Osteocyte (in vitro differentiated cells): ENCODE results near the gene CETP. TPM values are rescaled to one million over a fixed set of nuclear protein-coding genes. Genes with fewer than 3 reads are reported as not detected.

Source experiments
- DNase-seq: peaks from one replicate; pipeline ENCODE4 v3.0.0; 2021; ENCODE audit warnings: mixed read lengths; ENCODE audit not compliant: unreplicated experiment; ENCODE audit errors: extremely low spot score
- H3K27ac Mint-ChIP-seq: one replicate; pipeline ENCODE4 v1.8.0; 2021; ENCODE audit warnings: mild to moderate bottlenecking, mixed read lengths; ENCODE audit not compliant: unreplicated experiment
- H3K27me3 Mint-ChIP-seq: one replicate; pipeline ENCODE4 v1.8.0; 2021; ENCODE audit warnings: mixed read lengths; ENCODE audit not compliant: unreplicated experiment
- H3K36me3 Mint-ChIP-seq: one replicate; pipeline ENCODE4 v1.8.0; 2021; ENCODE audit warnings: mixed read lengths; ENCODE audit not compliant: unreplicated experiment
- H3K4me1 Mint-ChIP-seq: one replicate; pipeline ENCODE4 v1.8.0; 2021; ENCODE audit warnings: mixed read lengths; ENCODE audit not compliant: unreplicated experiment
- H3K4me3 Mint-ChIP-seq: one replicate; pipeline ENCODE4 v1.8.0; 2021; ENCODE audit warnings: mild to moderate bottlenecking, moderate library complexity, mixed read lengths; ENCODE audit not compliant: unreplicated experiment
- H3K9me3 Mint-ChIP-seq: one replicate; pipeline ENCODE4 v1.8.0; 2021; ENCODE audit warnings: mixed read lengths; ENCODE audit not compliant: unreplicated experiment
- total RNA-seq: library from RNA; stranded (reverse); gene quantifications from 2 replicates; pipeline ENCODE4 v1.2.1, GENCODE V29; 2021
- TF ChIP-seq, protein P1 (sequence below): fragments of 200-600 bp; sonication (generic); IDR thresholded peaks from 2 replicates; pipeline ENCODE4 v1.5.0; 2021; ENCODE audit warnings: antibody characterized with exemption, mild to moderate bottlenecking, moderate library complexity

CETP gene
- total RNA-seq, 1 donor from 2014 or later = not detected

DNA sequence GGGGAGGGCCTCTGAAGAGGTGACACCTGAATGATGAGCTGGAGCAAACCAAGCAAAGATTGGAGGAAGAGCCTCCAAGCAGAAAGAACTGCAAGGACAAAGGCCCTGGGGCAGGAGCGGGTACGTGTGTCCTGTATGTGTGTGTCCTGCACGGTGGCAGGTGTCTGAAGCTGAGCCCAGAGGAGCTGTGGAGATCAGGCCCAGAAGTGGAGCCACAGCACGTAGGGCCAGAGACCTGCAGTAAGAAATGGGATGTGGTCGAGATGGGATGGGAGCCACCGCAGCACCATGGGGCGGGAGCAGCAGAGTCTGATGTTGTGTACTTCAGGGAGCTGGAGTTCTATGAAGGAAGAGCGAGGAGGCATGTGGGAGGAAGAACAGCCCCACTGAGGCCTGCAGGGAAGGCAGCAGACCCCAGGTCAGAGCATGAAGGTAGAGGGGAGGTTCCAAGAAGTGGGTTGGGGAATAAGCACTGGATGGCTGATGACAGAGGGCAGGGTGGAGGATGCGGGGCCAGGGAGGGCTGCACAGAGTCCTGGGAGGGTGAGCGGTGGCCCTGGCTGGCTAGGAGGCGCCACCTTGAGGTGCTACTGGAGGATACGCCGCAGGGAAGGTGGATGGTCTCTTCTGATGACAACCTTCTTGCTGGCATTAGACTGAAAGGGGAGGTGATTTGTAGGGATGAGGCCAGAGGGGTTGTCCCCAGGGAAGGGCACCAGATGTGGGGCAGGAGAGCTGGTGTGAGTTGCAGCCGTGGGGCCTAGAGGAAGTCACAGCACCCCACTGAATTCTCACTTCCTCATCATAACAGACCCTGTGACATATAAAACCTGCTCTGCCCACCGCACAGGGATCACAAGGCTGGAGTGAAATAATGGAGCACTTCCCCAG is 10.6 kb upstream of the CETP start:
- H3K4me3 Mint-ChIP-seq = no peak overlapping the region
- no peaks in the 10 kb centered on the region for H3K9me3 Mint-ChIP-seq
- H3K4me1 Mint-ChIP-seq = peaks cover 11% of the 10 kb centered on the region
- TF ChIP-seq, protein P1, sequence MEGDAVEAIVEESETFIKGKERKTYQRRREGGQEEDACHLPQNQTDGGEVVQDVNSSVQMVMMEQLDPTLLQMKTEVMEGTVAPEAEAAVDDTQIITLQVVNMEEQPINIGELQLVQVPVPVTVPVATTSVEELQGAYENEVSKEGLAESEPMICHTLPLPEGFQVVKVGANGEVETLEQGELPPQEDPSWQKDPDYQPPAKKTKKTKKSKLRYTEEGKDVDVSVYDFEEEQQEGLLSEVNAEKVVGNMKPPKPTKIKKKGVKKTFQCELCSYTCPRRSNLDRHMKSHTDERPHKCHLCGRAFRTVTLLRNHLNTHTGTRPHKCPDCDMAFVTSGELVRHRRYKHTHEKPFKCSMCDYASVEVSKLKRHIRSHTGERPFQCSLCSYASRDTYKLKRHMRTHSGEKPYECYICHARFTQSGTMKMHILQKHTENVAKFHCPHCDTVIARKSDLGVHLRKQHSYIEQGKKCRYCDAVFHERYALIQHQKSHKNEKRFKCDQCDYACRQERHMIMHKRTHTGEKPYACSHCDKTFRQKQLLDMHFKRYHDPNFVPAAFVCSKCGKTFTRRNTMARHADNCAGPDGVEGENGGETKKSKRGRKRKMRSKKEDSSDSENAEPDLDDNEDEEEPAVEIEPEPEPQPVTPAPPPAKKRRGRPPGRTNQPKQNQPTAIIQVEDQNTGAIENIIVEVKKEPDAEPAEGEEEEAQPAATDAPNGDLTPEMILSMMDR = peak; percentile 75
- peaks cover 7% of the 10 kb centered on the region for H3K36me3 Mint-ChIP-seq
- peak overlapping the region; percentile 1 for H3K27ac Mint-ChIP-seq
- H3K27me3 Mint-ChIP-seq = no peaks in the 10 kb centered on the region
- DNase-seq = no peak

DNA sequence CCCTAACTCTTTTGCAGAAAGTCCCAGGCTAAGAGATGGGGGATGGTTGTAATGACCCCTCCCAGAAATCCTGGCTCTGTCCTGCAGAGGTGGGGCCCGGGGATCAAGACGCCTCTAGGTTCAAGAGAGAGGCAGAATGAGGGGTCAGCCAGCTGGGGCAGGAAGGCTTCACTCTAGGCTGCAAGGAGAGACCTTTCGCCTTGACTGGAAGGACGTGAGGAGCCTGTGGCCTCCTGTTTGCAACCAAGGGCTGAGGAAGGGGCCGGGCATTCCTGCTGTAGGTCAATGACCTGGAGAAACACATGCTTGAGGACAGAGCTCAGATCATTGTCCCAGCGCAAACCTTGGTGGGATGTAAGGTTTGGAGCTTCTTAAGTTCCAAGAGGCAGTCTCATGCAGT is 8.7 kb upstream of the CETP start:
- TF ChIP-seq, protein P1 = no peak
- DNase-seq = no peak
- Mint-ChIP-seq H3K27ac (no peak overlapping the region), H3K36me3 (no peaks in the 10 kb centered on the region), H3K4me3 (no peak overlapping the region), H3K9me3 (no peaks in the 10 kb centered on the region), H3K4me1 (peaks cover 5% of the 10 kb centered on the region), H3K27me3 (no peaks in the 10 kb centered on the region)

DNA sequence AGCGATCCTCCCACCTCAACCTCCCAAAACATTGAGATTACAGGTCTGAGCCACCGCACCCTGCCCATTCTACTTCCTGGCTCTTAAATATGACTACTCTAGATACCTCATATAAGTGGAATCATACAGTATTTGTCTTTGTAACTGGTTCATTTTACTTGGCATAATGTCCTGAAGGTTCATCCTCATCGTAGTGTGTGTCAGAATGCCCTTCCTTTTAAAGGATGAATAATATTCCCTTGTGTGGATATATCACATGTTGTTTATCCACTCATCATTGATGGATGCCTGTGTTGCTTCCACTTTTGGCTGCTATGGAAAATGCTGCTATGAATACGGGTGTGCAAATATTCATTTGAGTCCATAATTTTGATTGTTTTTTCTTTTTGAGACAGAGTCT is 5.7 kb upstream of the CETP start:
- DNase-seq = no peak
- no peaks in the 10 kb centered on the region for H3K9me3 Mint-ChIP-seq
- H3K4me1 Mint-ChIP-seq = peaks cover 8% of the 10 kb centered on the region
- H3K36me3 Mint-ChIP-seq = no peaks in the 10 kb centered on the region
- H3K27ac Mint-ChIP-seq = no peak overlapping the region
- H3K27me3 Mint-ChIP-seq = peaks cover 6% of the 10 kb centered on the region
- no peak overlapping the region for H3K4me3 Mint-ChIP-seq
- TF ChIP-seq, protein P1 = no peak

DNA sequence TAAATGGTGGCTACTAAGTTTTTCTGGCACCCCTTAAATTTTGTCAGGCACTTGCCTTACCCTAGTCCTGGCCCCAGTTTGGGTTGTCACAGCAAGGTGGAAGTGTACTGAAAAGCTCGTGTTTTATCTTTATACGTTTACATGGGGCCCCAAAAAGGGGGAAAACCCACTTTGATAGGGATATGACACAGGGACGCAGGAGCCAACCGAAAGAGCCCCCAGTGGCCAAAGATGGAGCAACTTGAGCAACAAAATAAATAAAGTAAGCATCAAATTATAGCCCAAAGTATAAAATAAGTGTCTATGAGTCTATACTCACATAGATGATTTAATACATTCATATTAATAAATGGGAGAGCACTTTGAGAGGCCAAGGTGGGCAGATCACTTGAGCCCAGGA is 5.0 kb upstream of the CETP start:
- Mint-ChIP-seq H3K27me3 (peaks cover 6% of the 10 kb centered on the region), H3K36me3 (no peaks in the 10 kb centered on the region), H3K27ac (no peak overlapping the region), H3K4me1 (peaks cover 11% of the 10 kb centered on the region), H3K9me3 (no peaks in the 10 kb centered on the region), H3K4me3 (no peak overlapping the region)
- TF ChIP-seq, protein P1 = no peak
- no peak for DNase-seq

DNA sequence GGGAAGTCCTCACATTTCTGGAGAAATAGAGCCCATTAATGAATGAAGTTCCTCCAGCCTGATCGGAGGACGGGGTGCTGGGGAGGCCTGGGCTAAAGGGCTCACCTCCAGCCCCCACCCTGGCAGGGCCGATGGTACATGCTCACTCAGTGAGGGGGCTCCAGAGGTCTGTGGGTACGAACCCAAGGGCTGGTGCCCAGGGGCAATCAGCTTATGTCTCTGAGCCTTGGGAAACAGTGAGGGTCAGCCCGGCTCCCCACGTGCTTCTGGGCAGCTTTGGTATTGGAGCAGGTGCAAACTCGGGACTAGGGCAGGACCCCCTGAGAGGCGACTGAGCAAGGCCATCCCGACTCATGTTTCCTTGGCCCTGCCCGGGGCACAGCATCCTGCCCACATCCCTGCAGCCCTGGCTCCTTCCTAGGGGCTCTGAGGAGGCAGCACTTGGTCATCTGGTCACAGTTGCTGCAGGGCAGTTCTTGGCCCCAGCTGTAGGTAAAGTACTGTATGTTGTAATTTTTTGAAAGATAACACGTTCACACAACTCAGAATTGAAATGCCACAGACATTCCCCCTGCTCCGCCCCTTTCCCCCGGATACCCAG is 969 bp upstream of the CETP start:
- H3K4me1 Mint-ChIP-seq = peaks cover 11% of the 10 kb centered on the region
- H3K27ac Mint-ChIP-seq = peak overlapping the region; percentile 23
- no peak for DNase-seq
- H3K27me3 Mint-ChIP-seq = peaks cover 6% of the 10 kb centered on the region
- TF ChIP-seq, protein P1 = no peak
- no peak overlapping the region for H3K4me3 Mint-ChIP-seq
- H3K9me3 Mint-ChIP-seq = no peaks in the 10 kb centered on the region
- no peaks in the 10 kb centered on the region for H3K36me3 Mint-ChIP-seq
